A549 (cell line): ENCODE measurements around the gene FOXO3. TPM values are rescaled to one million over a fixed set of nuclear protein-coding genes. Genes with fewer than 3 reads are reported as not detected.

Experiments used
- ATAC-seq, 2 experiments: fragments of 200-7000 bp in 1 of 2; fragments of >200 bp in 1 of 2; cut with Nextera tagmentation in 1 of 2; cut with Tn5 transposase in 1 of 2; 3 replicates each; pipeline versions ENCODE4 v1.8.0 to v1.9.1; 2018 to 2020; ENCODE audit warnings: mild to moderate bottlenecking in 1 of 2, moderate library complexity in 1 of 2
- CTCF ChIA-PET: fragments of 300-600 bp; sonication (Branson Sonifier 250); formaldehyde crosslinking; extraction: SDS; loops from one replicate; lab custom pipeline; 2021; ENCODE audit warnings: antibody characterized with exemption, inconsistent platforms; lab: Yijun Ruan, JAX
- POLR2A ChIA-PET: fragments of 350-600 bp; formaldehyde crosslinking; extraction: SDS; loops from one replicate; lab custom pipeline; 2021; ENCODE audit warnings: antibody characterized with exemption, inconsistent platforms; lab: Yijun Ruan, JAX
- DNase-seq, 2 experiments: peaks; one replicate each; pipeline versions ENCODE4 v3.0.0 to v3.0.0-alpha.2; 2011 to 2016; ENCODE audit warnings: low read depth in 1 of 2, low spot score in 1 of 2
- FAIRE-seq: peaks from 2 replicates; lab custom pipeline; 2011; peaks lifted over from hg19 to GRCh38; lab: Jason Lieb, UNC
- H3K27ac ChIP-seq, 2 experiments: fragments of >200 bp; sonication (Bioruptor Twin); formaldehyde crosslinking; 3 replicates each; pipeline ENCODE4 v1.5.1; 2016 to 2017
- H3K4me1 ChIP-seq: fragments of >200 bp; sonication (Bioruptor Twin); formaldehyde crosslinking; 3 replicates; pipeline ENCODE4 v1.6.1; 2016
- H3K4me2 ChIP-seq: fragments of >200 bp; sonication (Bioruptor Twin); formaldehyde crosslinking; 3 replicates; pipeline ENCODE4 v1.6.1; 2016
- H3K4me3 ChIP-seq: fragments of >200 bp; sonication (Bioruptor Twin); formaldehyde crosslinking; 3 replicates; pipeline ENCODE4 v1.5.1; 2016
- H3K9me3 ChIP-seq: fragments of >200 bp; sonication (Bioruptor Twin); formaldehyde crosslinking; 3 replicates; pipeline ENCODE4 v1.6.1; 2016
- CBX2 ChIP-seq: fragments of 200-600 bp; sonication (generic); IDR thresholded peaks from 2 replicates; pipeline ENCODE4 v1.6.1; 2016; ENCODE audit warnings: low read depth, mild to moderate bottlenecking, borderline replicate concordance
- CBX8 ChIP-seq: fragments of 200-600 bp; sonication (generic); IDR thresholded peaks from 2 replicates; pipeline ENCODE4 v1.6.1; 2016
- CEBPB ChIP-seq, 2 experiments: fragments of >200 bp in 1 of 2; sonication (Bioruptor Twin) in 1 of 2; formaldehyde crosslinking in 1 of 2; IDR thresholded peaks; 2 replicates each; pipeline ENCODE4 v1.6.1; 2012 to 2016
- EHF ChIP-seq: fragments of 250-450 bp; sonication (Bioruptor Pico); IDR thresholded peaks from 2 replicates; pipeline ENCODE4 v1.5.0; 2020; ENCODE audit warnings: mild to moderate bottlenecking
- EHMT2 ChIP-seq: fragments of 200-600 bp; sonication (generic); IDR thresholded peaks from 2 replicates; pipeline ENCODE4 v1.6.1; 2016; ENCODE audit warnings: antibody characterized with exemption, low read depth, mild to moderate bottlenecking, moderate library complexity
- FOSB ChIP-seq: fragments of 250-450 bp; sonication (Bioruptor Pico); IDR thresholded peaks from 2 replicates; pipeline ENCODE4 v1.5.0; 2020; ENCODE audit warnings: mild to moderate bottlenecking, moderate library complexity
- GATA3 ChIP-seq: IDR thresholded peaks from 2 replicates; pipeline ENCODE4 v1.6.1; 2012; ENCODE audit warnings: borderline replicate concordance
- JUN ChIP-seq, 2 experiments: fragments of >200 bp; sonication (Bioruptor Twin); formaldehyde crosslinking; IDR thresholded peaks; 2 replicates in 1 of 2; 3 replicates in 1 of 2; pipeline ENCODE4 v1.6.1; 2016 to 2017
- KDM5A ChIP-seq: fragments of 200-600 bp; sonication (generic); IDR thresholded peaks from 2 replicates; pipeline ENCODE4 v1.6.1; 2016; ENCODE audit warnings: antibody characterized with exemption, mild to moderate bottlenecking
- MAFK ChIP-seq: fragments of 450-650 bp; IDR thresholded peaks from 2 replicates; pipeline ENCODE4 v1.6.1; 2014; ENCODE audit not compliant: partially characterized antibody
- MAZ ChIP-seq: fragments of 150-350 bp; IDR thresholded peaks from 2 replicates; pipeline ENCODE4 v1.6.1; 2014; ENCODE audit warnings: antibody characterized with exemption, low read depth, low read length, borderline replicate concordance
- NPAS2 ChIP-seq: fragments of 250-450 bp; sonication (Bioruptor Pico); IDR thresholded peaks from 2 replicates; pipeline ENCODE4 v1.8.0; 2022; ENCODE audit warnings: mild to moderate bottlenecking, moderate library complexity, borderline replicate concordance
- PHF8 ChIP-seq: fragments of 200-600 bp; sonication (generic); IDR thresholded peaks from 2 replicates; pipeline ENCODE4 v1.6.1; 2016; ENCODE audit warnings: low read depth, mild to moderate bottlenecking, antibody characterized with exemption, moderate library complexity, borderline replicate concordance
- RARB ChIP-seq: fragments of 250-450 bp; sonication (Bioruptor Pico); IDR thresholded peaks from 2 replicates; pipeline ENCODE4 v1.8.0; 2021; ENCODE audit warnings: mild to moderate bottlenecking, moderate library complexity
- RCOR1 ChIP-seq: fragments of 150-350 bp; IDR thresholded peaks from 2 replicates; pipeline ENCODE4 v1.6.1; 2014; ENCODE audit warnings: antibody characterized with exemption, low read length, low read depth
- TFCP2L1 ChIP-seq: fragments of 250-450 bp; sonication (Bioruptor Pico); IDR thresholded peaks from 2 replicates; pipeline ENCODE4 v1.5.0; 2021; ENCODE audit warnings: mild to moderate bottlenecking
- TP53 ChIP-seq: fragments of 250-450 bp; sonication (Bioruptor Pico); IDR thresholded peaks from 2 replicates; pipeline ENCODE4 v1.5.0; 2021; ENCODE audit warnings: mild to moderate bottlenecking, moderate library complexity
- ZC3H11A ChIP-seq: fragments of 450-650 bp; IDR thresholded peaks from 2 replicates; pipeline ENCODE4 v1.6.1; 2014; ENCODE audit warnings: antibody characterized with exemption, mild to moderate bottlenecking
- ZSCAN20 ChIP-seq: fragments of 250-450 bp; sonication (Bioruptor Pico); IDR thresholded peaks from 2 replicates; pipeline ENCODE4 v1.8.0; 2022; ENCODE audit warnings: mild to moderate bottlenecking, moderate library complexity
- WGBS: methylation state at CpG from one replicate; pipeline ENCODE4 v1.1.6; 2017; ENCODE audit errors: missing lambda C conversion rate; 5-methylcytosine and 5-hydroxymethylcytosine counted together
- polyA plus RNA-seq, 4 experiments: library from polyadenylated mRNA; depleted of rRNA in 3 of 4; stranded (reverse); fragments of >200 nt; fragmentation: RNase III in 1 of 4; extraction: RNeasy Plus Mini Kit Qiagen cat#74134 plus additional on column Dnase treatment in 1 of 4; gene quantifications; 2 replicates in 3 of 4; 3 replicates in 1 of 4; pipeline ENCODE4 v1.2.3, GENCODE V29; 2011 to 2017
- TF ChIP-seq, protein P1 (sequence below): fragments of >200 bp; sonication (Bioruptor Twin); formaldehyde crosslinking; IDR thresholded peaks from 3 replicates; pipeline ENCODE4 v1.5.1; 2016
- TF ChIP-seq, protein P2 (sequence below): fragments of 450-650 bp; IDR thresholded peaks from 2 replicates; pipeline ENCODE4 v1.6.1; 2014; ENCODE audit warnings: antibody characterized with exemption
- TF ChIP-seq, protein P3 (sequence below): fragments of 250-450 bp; sonication (Bioruptor Pico); IDR thresholded peaks from 2 replicates; pipeline ENCODE4 v1.5.0; 2020; ENCODE audit warnings: low read depth, mild to moderate bottlenecking, moderate library complexity
- TF ChIP-seq, protein P4 (sequence below): fragments of >200 bp; sonication (Bioruptor Twin); formaldehyde crosslinking; IDR thresholded peaks from 3 replicates; pipeline ENCODE4 v1.6.1; 2016
- TF ChIP-seq, protein P5 (sequence below): IDR thresholded peaks from 2 replicates; pipeline ENCODE4 v1.6.1; 2012
- TF ChIP-seq, protein P6 (sequence below): fragments of 250-450 bp; sonication (Bioruptor Pico); IDR thresholded peaks from 2 replicates; pipeline ENCODE4 v1.5.0; 2021; ENCODE audit warnings: mild to moderate bottlenecking, moderate library complexity, borderline replicate concordance

FOXO3 gene
- polyA plus RNA-seq, 2 of the 4 experiments (the other 2 are of a cell fraction) = 4.6 to 7.5 TPM

DNA sequence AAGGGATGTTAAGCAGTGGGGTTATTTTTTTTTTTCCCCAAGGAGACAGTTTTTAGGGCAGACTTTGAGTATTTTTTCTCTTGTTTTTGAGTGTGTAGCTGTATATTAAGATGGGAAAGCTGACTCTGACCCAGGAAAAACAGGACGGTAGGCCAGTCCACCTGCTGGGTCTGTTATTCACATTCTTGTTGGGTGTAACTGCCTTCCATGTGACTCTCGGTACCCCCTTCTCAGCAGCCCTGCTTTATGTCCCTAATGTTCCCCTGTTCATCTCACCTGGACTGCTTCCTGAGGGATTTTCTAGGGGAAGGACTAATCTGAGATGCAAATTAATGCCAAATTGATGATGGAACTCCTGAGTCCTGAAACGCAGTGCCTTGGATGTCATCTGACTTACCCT is 21.9 kb downstream of the FOXO3 start:
- ATAC-seq (no peak), DNase-seq (no peak), FAIRE-seq (no peak)
- TF ChIP-seq FOSB (CRISPR knock-in tag) = no peak
- TF ChIP-seq, protein P1, sequence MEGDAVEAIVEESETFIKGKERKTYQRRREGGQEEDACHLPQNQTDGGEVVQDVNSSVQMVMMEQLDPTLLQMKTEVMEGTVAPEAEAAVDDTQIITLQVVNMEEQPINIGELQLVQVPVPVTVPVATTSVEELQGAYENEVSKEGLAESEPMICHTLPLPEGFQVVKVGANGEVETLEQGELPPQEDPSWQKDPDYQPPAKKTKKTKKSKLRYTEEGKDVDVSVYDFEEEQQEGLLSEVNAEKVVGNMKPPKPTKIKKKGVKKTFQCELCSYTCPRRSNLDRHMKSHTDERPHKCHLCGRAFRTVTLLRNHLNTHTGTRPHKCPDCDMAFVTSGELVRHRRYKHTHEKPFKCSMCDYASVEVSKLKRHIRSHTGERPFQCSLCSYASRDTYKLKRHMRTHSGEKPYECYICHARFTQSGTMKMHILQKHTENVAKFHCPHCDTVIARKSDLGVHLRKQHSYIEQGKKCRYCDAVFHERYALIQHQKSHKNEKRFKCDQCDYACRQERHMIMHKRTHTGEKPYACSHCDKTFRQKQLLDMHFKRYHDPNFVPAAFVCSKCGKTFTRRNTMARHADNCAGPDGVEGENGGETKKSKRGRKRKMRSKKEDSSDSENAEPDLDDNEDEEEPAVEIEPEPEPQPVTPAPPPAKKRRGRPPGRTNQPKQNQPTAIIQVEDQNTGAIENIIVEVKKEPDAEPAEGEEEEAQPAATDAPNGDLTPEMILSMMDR = no peak
- no peak for TF ChIP-seq MAZ
- no peak for TF ChIP-seq RARB (CRISPR knock-in tag)
- TF ChIP-seq NPAS2 (CRISPR knock-in tag) = no peak
- TF ChIP-seq RCOR1 = no peak
- ChIA-PET CTCF (no interaction called here), POLR2A (no interaction called here)
- Histone ChIP-seq H3K4me3 (no peak overlapping the region), H3K4me2 (no peak overlapping the region), H3K9me3 (no peaks in the 10 kb centered on the region), H3K27ac (no peak overlapping the region), H3K4me1 (peaks cover 34% of the 10 kb centered on the region)
- 89% methylated on average over 3 of the region's 3 CpGs for WGBS

DNA sequence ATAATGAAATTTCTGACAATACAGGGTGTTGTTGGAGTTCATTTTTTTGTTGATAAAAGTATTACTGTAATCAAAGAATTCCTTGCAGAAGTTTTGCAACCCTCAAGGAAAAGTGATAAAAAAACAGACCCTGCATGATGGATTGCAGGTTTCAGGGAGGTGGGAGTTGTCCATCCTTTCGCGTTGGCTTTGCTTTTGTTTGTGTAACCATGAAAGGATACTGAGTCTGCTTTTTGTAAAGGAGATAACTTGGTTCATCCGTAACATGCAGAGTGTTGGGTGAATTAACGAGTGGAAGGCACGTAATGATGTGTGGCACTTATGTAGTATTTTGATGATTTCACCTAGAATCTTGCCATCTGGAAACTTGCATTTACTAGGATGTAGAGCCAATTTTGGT is 23.6 kb downstream of the FOXO3 start:
- POLR2A ChIA-PET = no interaction called here

DNA sequence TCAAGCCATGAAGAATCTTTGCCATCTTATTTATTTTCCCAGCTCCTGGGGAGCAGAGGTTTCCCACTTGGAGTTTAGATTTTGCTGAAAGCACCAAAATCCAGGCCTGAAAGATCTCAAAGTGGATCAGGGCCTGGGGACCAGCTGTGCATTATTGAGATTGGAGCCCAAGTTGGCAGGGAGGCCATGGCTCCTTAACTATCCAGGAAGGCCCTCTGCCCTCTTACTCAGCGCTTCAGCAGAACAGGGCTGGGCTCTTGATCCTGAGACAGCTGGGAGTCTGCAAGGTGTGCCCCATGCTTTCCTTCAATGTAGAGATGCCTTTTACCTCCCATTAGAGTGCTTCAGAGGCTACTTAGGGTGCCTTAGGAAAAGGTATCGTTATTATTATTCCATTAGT is 24.6 kb downstream of the FOXO3 start:
- Histone ChIP-seq H3K27ac (no peak overlapping the region; a peak in 1 of 6 replicates), H3K4me2 (no peak overlapping the region), H3K4me1 (peaks cover 52% of the 10 kb centered on the region), H3K9me3 (no peaks in the 10 kb centered on the region), H3K4me3 (no peak overlapping the region)
- ATAC-seq = no peak
- ChIA-PET POLR2A (no interaction called here), CTCF (no interaction called here)
- 85% methylated on average over 2 of the region's 2 CpGs for WGBS
- TF ChIP-seq, protein P2, sequence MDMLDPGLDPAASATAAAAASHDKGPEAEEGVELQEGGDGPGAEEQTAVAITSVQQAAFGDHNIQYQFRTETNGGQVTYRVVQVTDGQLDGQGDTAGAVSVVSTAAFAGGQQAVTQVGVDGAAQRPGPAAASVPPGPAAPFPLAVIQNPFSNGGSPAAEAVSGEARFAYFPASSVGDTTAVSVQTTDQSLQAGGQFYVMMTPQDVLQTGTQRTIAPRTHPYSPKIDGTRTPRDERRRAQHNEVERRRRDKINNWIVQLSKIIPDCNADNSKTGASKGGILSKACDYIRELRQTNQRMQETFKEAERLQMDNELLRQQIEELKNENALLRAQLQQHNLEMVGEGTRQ = no peak
- TF ChIP-seq GATA3 (no peak), EHMT2 (no peak), CEBPB (IDR thresholded peaks at IDR 0.05) (no peak), CBX8 (no peak), ZSCAN20 (no peak), KDM5A (no peak), NPAS2 (CRISPR knock-in tag) (no peak), TP53 (CRISPR knock-in tag) (no peak), TFCP2L1 (CRISPR knock-in tag) (no peak)
- TF ChIP-seq, protein P3, sequence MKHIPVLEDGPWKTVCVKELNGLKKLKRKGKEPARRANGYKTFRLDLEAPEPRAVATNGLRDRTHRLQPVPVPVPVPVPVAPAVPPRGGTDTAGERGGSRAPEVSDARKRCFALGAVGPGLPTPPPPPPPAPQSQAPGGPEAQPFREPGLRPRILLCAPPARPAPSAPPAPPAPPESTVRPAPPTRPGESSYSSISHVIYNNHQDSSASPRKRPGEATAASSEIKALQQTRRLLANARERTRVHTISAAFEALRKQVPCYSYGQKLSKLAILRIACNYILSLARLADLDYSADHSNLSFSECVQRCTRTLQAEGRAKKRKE = no peak
- TF ChIP-seq, protein P4, sequence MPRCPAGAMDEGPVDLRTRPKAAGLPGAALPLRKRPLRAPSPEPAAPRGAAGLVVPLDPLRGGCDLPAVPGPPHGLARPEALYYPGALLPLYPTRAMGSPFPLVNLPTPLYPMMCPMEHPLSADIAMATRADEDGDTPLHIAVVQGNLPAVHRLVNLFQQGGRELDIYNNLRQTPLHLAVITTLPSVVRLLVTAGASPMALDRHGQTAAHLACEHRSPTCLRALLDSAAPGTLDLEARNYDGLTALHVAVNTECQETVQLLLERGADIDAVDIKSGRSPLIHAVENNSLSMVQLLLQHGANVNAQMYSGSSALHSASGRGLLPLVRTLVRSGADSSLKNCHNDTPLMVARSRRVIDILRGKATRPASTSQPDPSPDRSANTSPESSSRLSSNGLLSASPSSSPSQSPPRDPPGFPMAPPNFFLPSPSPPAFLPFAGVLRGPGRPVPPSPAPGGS = no peak
- TF ChIP-seq, protein P5, sequence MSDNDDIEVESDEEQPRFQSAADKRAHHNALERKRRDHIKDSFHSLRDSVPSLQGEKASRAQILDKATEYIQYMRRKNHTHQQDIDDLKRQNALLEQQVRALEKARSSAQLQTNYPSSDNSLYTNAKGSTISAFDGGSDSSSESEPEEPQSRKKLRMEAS = no peak
- TF ChIP-seq, protein P6, sequence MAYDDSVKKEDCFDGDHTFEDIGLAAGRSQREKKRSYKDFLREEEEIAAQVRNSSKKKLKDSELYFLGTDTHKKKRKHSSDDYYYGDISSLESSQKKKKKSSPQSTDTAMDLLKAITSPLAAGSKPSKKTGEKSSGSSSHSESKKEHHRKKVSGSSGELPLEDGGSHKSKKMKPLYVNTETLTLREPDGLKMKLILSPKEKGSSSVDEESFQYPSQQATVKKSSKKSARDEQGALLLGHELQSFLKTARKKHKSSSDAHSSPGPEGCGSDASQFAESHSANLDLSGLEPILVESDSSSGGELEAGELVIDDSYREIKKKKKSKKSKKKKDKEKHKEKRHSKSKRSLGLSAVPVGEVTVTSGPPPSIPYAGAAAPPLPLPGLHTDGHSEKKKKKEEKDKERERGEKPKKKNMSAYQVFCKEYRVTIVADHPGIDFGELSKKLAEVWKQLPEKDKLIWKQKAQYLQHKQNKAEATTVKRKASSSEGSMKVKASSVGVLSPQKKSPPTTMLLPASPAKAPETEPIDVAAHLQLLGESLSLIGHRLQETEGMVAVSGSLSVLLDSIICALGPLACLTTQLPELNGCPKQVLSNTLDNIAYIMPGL (CRISPR knock-in tag) = no peak
- no peak for FAIRE-seq
- DNase-seq = no peak

More for the DNA sequence above, 23.6 kb downstream of the FOXO3 start:
- FAIRE-seq = no peak
- Histone ChIP-seq H3K27ac (no peak overlapping the region), H3K4me1 (peaks cover 42% of the 10 kb centered on the region), H3K4me2 (no peak overlapping the region), H3K9me3 (no peaks in the 10 kb centered on the region), H3K4me3 (no peak overlapping the region)
- 90% methylated on average over 5 of the region's 5 CpGs for WGBS
- TF ChIP-seq TP53 (CRISPR knock-in tag) (no peak), MAFK (no peak), JUN (IDR thresholded peaks at IDR 0.05) (no peak), PHF8 (no peak), ZC3H11A (no peak), CBX2 (no peak), EHF (CRISPR knock-in tag) (no peak)
- TF ChIP-seq, protein P1 = no peak
- ATAC-seq = no peak
- CTCF ChIA-PET = no interaction called here
- DNase-seq = no peak
